ENCODE measurements around the gene NAALADL2.

DNA sequence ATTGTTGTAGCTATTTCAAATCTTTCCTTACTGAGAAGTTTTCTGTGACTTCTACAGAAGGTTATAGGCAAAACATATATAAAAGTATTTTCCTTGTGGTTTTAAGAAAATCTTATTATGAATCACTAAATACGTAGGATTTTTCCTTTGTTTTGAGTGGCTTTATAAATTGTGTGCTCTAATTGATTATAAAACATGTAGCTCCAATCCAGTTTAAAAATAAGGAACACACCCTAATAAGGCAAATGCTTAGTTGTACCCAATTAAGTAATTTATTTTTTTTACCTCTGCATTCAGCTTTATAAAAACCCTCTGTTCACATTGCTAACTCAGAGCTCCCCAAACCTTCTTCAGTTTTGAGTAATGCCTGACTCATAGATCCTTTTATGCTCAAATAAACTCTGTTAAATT lies 408.0 kb downstream of the NAALADL2 start:
- TF ChIP-seq CTCF (IDR thresholded peaks at IDR 0.05; ENCODE audit: poor library complexity, severe bottlenecking) (no peak), TAF1 (IDR thresholded peaks at IDR 0.05; ENCODE audit: low read depth) (no peak), POLR2AphosphoS5 (IDR thresholded peaks at IDR 0.05) (no peak)
